Smooth muscle cell (in vitro differentiated cells): ENCODE results near the gene COL25A1. TPM values are rescaled to one million over a fixed set of nuclear protein-coding genes. Genes with fewer than 3 reads are reported as not detected.

Source experiments
- DNase-seq: peaks from one replicate; lab custom pipeline; 2025; ENCODE audit not compliant: unreplicated experiment; lab: John Stamatoyannopoulos, UW
- H2AFZ ChIP-seq: fragments of 200-600 bp; sonication (generic); 2 replicates; pipeline ENCODE4 v1.6.0; 2016; ENCODE audit warnings: antibody characterized with exemption, low read depth, mild to moderate bottlenecking
- H3F3A ChIP-seq: fragments of 200-600 bp; sonication (generic); 2 replicates; pipeline ENCODE4 v1.6.0; 2017; ENCODE audit warnings: antibody characterized with exemption, low read depth
- H3K27ac ChIP-seq: fragments of 200-600 bp; sonication (generic); 2 replicates; pipeline ENCODE4 v1.5.1; 2016; ENCODE audit warnings: low read depth, mild to moderate bottlenecking
- H3K27me3 ChIP-seq: fragments of 200-600 bp; sonication (generic); 2 replicates; pipeline ENCODE4 v1.6.1; 2016; ENCODE audit warnings: low read depth, mild to moderate bottlenecking
- H3K36me3 ChIP-seq: fragments of 200-600 bp; sonication (generic); 2 replicates; pipeline ENCODE4 v1.5.1; 2016; ENCODE audit warnings: low read depth
- H3K4me1 ChIP-seq: fragments of 200-600 bp; sonication (generic); 2 replicates; pipeline ENCODE4 v1.5.1; 2016; ENCODE audit warnings: low read depth
- H3K4me2 ChIP-seq: fragments of 200-600 bp; sonication (generic); 2 replicates; pipeline ENCODE4 v1.6.0; 2016; ENCODE audit warnings: mild to moderate bottlenecking
- H3K4me3 ChIP-seq: fragments of 200-600 bp; sonication (generic); 2 replicates; pipeline ENCODE4 v1.5.1; 2016; ENCODE audit warnings: mild to moderate bottlenecking
- H3K79me2 ChIP-seq: fragments of 200-600 bp; sonication (generic); 2 replicates; pipeline ENCODE4 v1.6.0; 2016; ENCODE audit warnings: low read depth, mild to moderate bottlenecking
- H3K9ac ChIP-seq: fragments of 200-600 bp; sonication (generic); 2 replicates; pipeline ENCODE4 v1.6.0; 2016; ENCODE audit warnings: low read depth
- H3K9me3 ChIP-seq: fragments of 200-600 bp; sonication (generic); replicated peaks from 2 replicates; pipeline ENCODE4 v1.5.1; 2016; ENCODE audit warnings: low read depth
- H4K20me1 ChIP-seq: fragments of 200-600 bp; sonication (generic); 2 replicates; pipeline ENCODE4 v1.6.0; 2016; ENCODE audit warnings: low read depth
- CTCF ChIP-seq: fragments of 200-600 bp; sonication (generic); IDR thresholded peaks from 2 replicates; pipeline ENCODE4 v1.5.1; 2017; ENCODE audit warnings: borderline replicate concordance, mild to moderate bottlenecking, antibody characterized with exemption; ENCODE audit not compliant: insufficient read depth, poor library complexity, severe bottlenecking
- WGBS: methylation state at CpG from one replicate; pipeline ENCODE4 v1.1.7; 2016; ENCODE audit warnings: low lambda C conversion rate; 5-methylcytosine and 5-hydroxymethylcytosine counted together
- polyA plus RNA-seq: library from polyadenylated mRNA; unstranded; fragments of >200 nt; fragmentation: Nextera tagmentation; extraction: Ambion mirVana; gene quantifications from 2 replicates; pipeline ENCODE4 v1.2.1, GENCODE V29; 2016
- total RNA-seq: library from RNA; depleted of rRNA; stranded (reverse); fragments of >200 nt; gene quantifications from 2 replicates; pipeline ENCODE4 v1.2.3, GENCODE V29; 2014

Gene COL25A1
- total and polyA plus RNA-seq, 2 experiments from 2014 or later = 2.9 to 4.7 TPM

- Histone ChIP-seq H3K4me2 (no peak overlapping the region), H3K36me3 (no peaks in the 10 kb centered on the region), H2AFZ (no peak overlapping the region), H4K20me1 (no peaks in the 10 kb centered on the region), H3K27me3 (no peaks in the 10 kb centered on the region), H3K79me2 (no peaks in the 10 kb centered on the region), H3K9ac (no peak overlapping the region), H3K27ac (no peak overlapping the region), H3K9me3 (no peaks in the 10 kb centered on the region), H3K4me3 (no peak overlapping the region), H3F3A (no peaks in the 10 kb centered on the region), H3K4me1 (no peaks in the 10 kb centered on the region)
- no peak for DNase-seq
- 91% methylated on average over 4 of the region's 4 CpGs for WGBS
- no peak for TF ChIP-seq CTCF
Measured at GRCh38 chr4:109214622-109215301, 87.7 kb downstream of the COL25A1 start.

GRCh38 chr4:109213056-109213455 lies 89.4 kb downstream of the COL25A1 start:
- no peak for DNase-seq

GRCh38 chr4:109211671-109212070 lies 90.8 kb downstream of the COL25A1 start:
- Histone ChIP-seq H3K79me2 (no peaks in the 10 kb centered on the region), H3K27ac (no peak overlapping the region), H3K4me3 (no peak overlapping the region), H3K4me1 (no peaks in the 10 kb centered on the region), H3K27me3 (no peaks in the 10 kb centered on the region), H4K20me1 (no peaks in the 10 kb centered on the region), H2AFZ (no peak overlapping the region), H3K4me2 (no peak overlapping the region), H3K36me3 (no peaks in the 10 kb centered on the region), H3K9ac (no peak overlapping the region), H3K9me3 (no peaks in the 10 kb centered on the region), H3F3A (no peaks in the 10 kb centered on the region)
- 70% methylated on average over 3 of the region's 3 CpGs for WGBS
- DNase-seq = no peak
- TF ChIP-seq CTCF = no peak

More at GRCh38 chr4:109213056-109213455, 89.4 kb downstream of the COL25A1 start:
- H4K20me1 ChIP-seq = no peaks in the 10 kb centered on the region
- no peak overlapping the region for H3K4me3 ChIP-seq
- no peak overlapping the region for H2AFZ ChIP-seq
- H3K79me2 ChIP-seq = no peaks in the 10 kb centered on the region
- H3K4me1 ChIP-seq = no peaks in the 10 kb centered on the region
- H3K4me2 ChIP-seq = no peak overlapping the region
- TF ChIP-seq CTCF = no peak
- H3K9me3 ChIP-seq = no peaks in the 10 kb centered on the region
- no peaks in the 10 kb centered on the region for H3K27me3 ChIP-seq
- 94% methylated on average over 1 of the region's 1 CpG for WGBS
- H3K9ac ChIP-seq = no peak overlapping the region
- H3K36me3 ChIP-seq = no peaks in the 10 kb centered on the region
- no peak overlapping the region for H3K27ac ChIP-seq
- H3F3A ChIP-seq = no peaks in the 10 kb centered on the region

GRCh38 chr4:109209647-109210046 lies 92.8 kb downstream of the COL25A1 start:
- DNase-seq = no peak
- WGBS = 80% methylated on average over 6 of the region's 6 CpGs

More at GRCh38 chr4:109209647-109210046, 92.8 kb downstream of the COL25A1 start:
- Histone ChIP-seq H3K27me3 (no peaks in the 10 kb centered on the region), H3K9ac (no peak overlapping the region), H3K27ac (no peak overlapping the region), H3K9me3 (no peaks in the 10 kb centered on the region), H3K4me3 (no peak overlapping the region), H3K79me2 (no peaks in the 10 kb centered on the region), H2AFZ (no peak overlapping the region), H3K4me2 (no peak overlapping the region), H4K20me1 (no peaks in the 10 kb centered on the region), H3F3A (no peaks in the 10 kb centered on the region), H3K4me1 (no peaks in the 10 kb centered on the region), H3K36me3 (no peaks in the 10 kb centered on the region)
- no peak for TF ChIP-seq CTCF
